Measurements from ENCODE around the gene ZNF28.
A peak's percentile ranks its signal among the peaks of the same experiment; 100 is the strongest.
"Not testable (repeated sequence)": the region's sequence is repeated elsewhere in the genome, so short reads cannot be mapped to it uniquely, and the experiment has no call there.

ZNF28 gene

GRCh38 chr19:52778811-52779210, 42.6 kb downstream of the ZNF28 start:
- DNase-seq (ENCODE audit: low spot score), result peak; percentile 6

- DNase-seq (ENCODE audit: low spot score), result not testable (repeated sequence)
Observed at GRCh38 chr19:52756447-52756846, 65.0 kb downstream of the ZNF28 start.

- no peak for DNase-seq (ENCODE audit: low spot score)
Observed at GRCh38 chr19:52749780-52750179, 71.7 kb downstream of the ZNF28 start.

GRCh38 chr19:52748336-52748950, 73.0 kb downstream of the ZNF28 start:
- no peak for DNase-seq (ENCODE audit: low spot score)
